Measurements from ENCODE around the gene GOLGB1. TPM values are rescaled to one million over a fixed set of nuclear protein-coding genes. Genes with fewer than 3 reads are reported as not detected.

Gene GOLGB1
- polyA plus RNA-seq, 3 donors, result 1.2 to 7.1 (median 1.7) TPM

DNA sequence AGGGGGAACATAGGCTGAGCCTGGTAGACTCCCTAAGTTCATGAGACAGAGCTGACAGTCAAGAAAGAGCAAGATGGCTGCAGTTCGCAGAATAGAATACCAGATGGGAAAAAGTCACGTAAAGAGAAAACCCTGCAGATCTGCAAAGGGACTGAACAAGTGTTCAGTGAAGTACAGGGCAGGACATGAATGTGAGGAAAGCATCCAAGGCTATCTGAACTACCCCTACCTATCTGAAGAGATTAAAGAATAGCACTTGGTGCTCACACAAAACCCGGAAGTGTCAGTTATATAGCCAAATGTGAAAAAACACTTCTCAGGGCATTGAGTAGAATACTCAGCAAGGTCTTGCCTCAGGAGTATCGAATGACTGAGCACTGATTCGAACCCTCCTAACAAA lies 44.0 kb downstream of the GOLGB1 start:
- Histone ChIP-seq H3K36me3 (replicated peaks in 1 of 2; ENCODE audit: control insufficient read depth in 1 of 2, insufficient read depth in 2 of 2, low read length in 2 of 2) (peaks cover 53 to 76% of the 10 kb centered on the region in 2 donors), H3K27me3 (ENCODE audit: control insufficient read depth in 2 of 2, insufficient read depth in 2 of 2, low read length in 2 of 2) (no peaks in the 10 kb centered on the region), H3K4me3 (replicated peaks in 1 of 3; ENCODE audit: low read depth in 2 of 3, low read length in 3 of 3) (no peak overlapping the region), H3K79me2 (ENCODE audit: insufficient read depth, low read length) (no peaks in the 10 kb centered on the region), H3K9me3 (replicated peaks in 1 of 2; ENCODE audit: control insufficient read depth in 1 of 2, insufficient read depth in 1 of 2, low read length in 2 of 2) (no peaks in the 10 kb centered on the region), H4K20me1 (ENCODE audit: insufficient read depth, low read length) (no peaks in the 10 kb centered on the region), H3K4me2 (replicated peaks; ENCODE audit: extremely low read depth, low read length, poor library complexity, severe bottlenecking) (no peak overlapping the region), H3K27ac (ENCODE audit: low read depth in 1 of 2, low read length in 2 of 2) (no peak overlapping the region), H2AFZ (ENCODE audit: insufficient read depth, low read depth, low read length, poor library complexity, severe bottlenecking) (no peak overlapping the region), H3K9ac (ENCODE audit: insufficient read depth, low read length, poor library complexity, severe bottlenecking) (no peak overlapping the region), H3K4me1 (ENCODE audit: control insufficient read depth in 1 of 2, insufficient read depth in 2 of 2, low read length in 2 of 2) (no peaks in the 10 kb centered on the region)
- intact Hi-C loops (cut with micrococcal nuclease), result no loop called here
- Mint-ChIP-seq H3K4me3 (no peak overlapping the region), H3K27me3 (ENCODE audit: low read depth in 3 of 3) (no peaks in the 10 kb centered on the region), H3K27ac (no peak overlapping the region), H3K36me3 (peaks cover 68 to 80% of the 10 kb centered on the region in 2 donors), H3K4me1 (no peaks in the 10 kb centered on the region), H3K9me3 (peaks cover 0 to 10% (median 5%) of the 10 kb centered on the region in 7 donors)
- WGBS (ENCODE audit: insufficient coverage), result 100% methylated on average over 3 of the region's 5 CpGs
- no peak for DNase-seq
- TF ChIP-seq CTCF (IDR thresholded peaks at IDR 0.05), result no peak

DNA sequence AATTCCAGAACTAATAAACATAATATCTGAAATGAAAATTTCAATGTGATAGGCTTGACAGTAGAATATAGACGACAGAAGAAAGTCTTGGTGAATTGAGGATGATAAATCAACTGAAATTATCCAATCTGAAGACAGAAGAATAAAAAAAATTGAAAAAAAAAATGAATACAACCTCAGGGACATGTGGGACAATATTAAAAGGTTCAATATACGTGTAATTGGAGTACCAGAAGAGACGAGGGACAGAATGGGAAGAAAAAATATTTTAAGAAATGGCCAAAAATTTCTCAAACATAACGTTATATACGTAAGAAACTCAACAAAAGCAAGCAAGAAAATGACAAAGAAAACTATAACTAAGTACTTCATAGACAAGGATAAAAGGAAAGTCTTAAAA lies 45.6 kb downstream of the GOLGB1 start:
- no peak overlapping the region for H2AFZ ChIP-seq (ENCODE audit: insufficient read depth, low read depth, low read length, poor library complexity, severe bottlenecking)
- 100% methylated on average over 2 of the region's 5 CpGs for WGBS (ENCODE audit: insufficient coverage)
- H3K27ac Mint-ChIP-seq, result no peak overlapping the region
- H3K4me3 ChIP-seq (replicated peaks in 1 of 3; ENCODE audit: low read depth in 2 of 3, low read length in 3 of 3), result no peak overlapping the region
- H3K9ac ChIP-seq (ENCODE audit: insufficient read depth, low read length, poor library complexity, severe bottlenecking), result no peak overlapping the region
- H3K27me3 Mint-ChIP-seq (ENCODE audit: low read depth in 3 of 3), result no peaks in the 10 kb centered on the region
- intact Hi-C loops (cut with micrococcal nuclease), result no loop called here
- H3K27me3 ChIP-seq (ENCODE audit: control insufficient read depth in 2 of 2, insufficient read depth in 2 of 2, low read length in 2 of 2), result no peaks in the 10 kb centered on the region
- TF ChIP-seq CTCF (IDR thresholded peaks at IDR 0.05), result no peak
- H3K4me2 ChIP-seq (replicated peaks; ENCODE audit: extremely low read depth, low read length, poor library complexity, severe bottlenecking), result no peak overlapping the region
- H3K4me3 Mint-ChIP-seq, result no peak overlapping the region
- no peaks in the 10 kb centered on the region for H3K9me3 ChIP-seq (replicated peaks in 1 of 2; ENCODE audit: control insufficient read depth in 1 of 2, insufficient read depth in 1 of 2, low read length in 2 of 2)
- H3K9me3 Mint-ChIP-seq, result peaks cover 0 to 10% (median 5%) of the 10 kb centered on the region in 7 donors
- no peaks in the 10 kb centered on the region for H3K79me2 ChIP-seq (ENCODE audit: insufficient read depth, low read length)
- H4K20me1 ChIP-seq (ENCODE audit: insufficient read depth, low read length), result no peaks in the 10 kb centered on the region
- H3K4me1 Mint-ChIP-seq, result no peaks in the 10 kb centered on the region
- peaks cover 67 to 79% of the 10 kb centered on the region in 2 donors for H3K36me3 Mint-ChIP-seq
- H3K36me3 ChIP-seq (replicated peaks in 1 of 2; ENCODE audit: control insufficient read depth in 1 of 2, insufficient read depth in 2 of 2, low read length in 2 of 2), result peaks cover 66 to 92% of the 10 kb centered on the region in 2 donors
- DNase-seq, result no peak
- no peak overlapping the region for H3K27ac ChIP-seq (ENCODE audit: low read depth in 1 of 2, low read length in 2 of 2)
- no peaks in the 10 kb centered on the region for H3K4me1 ChIP-seq (ENCODE audit: control insufficient read depth in 1 of 2, insufficient read depth in 2 of 2, low read length in 2 of 2)
